GM12865 (cell line): ENCODE measurements around the gene INPP5A.
"Not testable (repeated sequence)": the region's sequence is repeated elsewhere in the genome, so short reads cannot be mapped to it uniquely, and the experiment has no call there.

Experiments
- DNase-seq: peaks from one replicate; pipeline ENCODE4 v3.0.0; 2010; ENCODE audit warnings: low read depth
- H3K4me3 ChIP-seq: 2 replicates; pipeline ENCODE4 v1.5.1; 2011; ENCODE audit warnings: mild to moderate bottlenecking, low read depth, low read length, control low read depth
- CTCF ChIP-seq: IDR thresholded peaks from 2 replicates; pipeline ENCODE4 v1.5.1; 2011; ENCODE audit warnings: low read length, control low read depth, low read depth, inconsistent platforms; ENCODE audit not compliant: insufficient read depth; ENCODE audit errors: missing control alignments

The INPP5A gene

DNA sequence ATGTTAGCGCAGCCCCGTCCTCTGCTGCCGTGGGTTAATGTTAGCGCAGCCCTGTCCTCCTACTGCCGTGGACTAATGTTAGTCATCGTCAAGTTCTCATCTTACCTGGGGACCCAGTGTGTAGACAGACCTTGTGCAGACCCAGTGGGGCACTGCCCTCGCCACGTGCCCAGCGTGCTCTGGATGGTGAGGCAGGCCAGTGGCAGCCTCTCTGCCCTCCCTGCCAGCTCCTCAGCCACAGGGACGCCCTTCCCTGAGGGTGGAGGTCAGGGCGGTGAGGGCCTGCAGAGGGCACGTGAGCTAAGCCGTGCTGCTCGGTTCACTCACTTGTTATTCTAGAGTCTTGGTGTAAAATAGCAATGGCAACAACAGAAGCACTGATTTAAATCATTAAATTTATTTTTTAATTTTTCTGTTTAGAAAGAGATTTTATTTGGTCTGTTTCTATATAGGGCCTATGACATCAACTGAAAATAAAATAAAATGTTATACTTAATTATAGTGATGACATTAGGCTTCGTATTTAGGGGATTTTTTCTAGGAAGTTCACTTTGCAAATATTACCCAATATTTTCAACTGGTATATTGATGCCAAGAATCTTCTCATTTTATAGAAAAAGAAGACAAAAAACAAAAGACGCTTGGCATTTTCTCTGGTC, 199.9 kb downstream of the INPP5A start:
- DNase-seq = no peak
- no peak overlapping the region for H3K4me3 ChIP-seq
- TF ChIP-seq CTCF = no peak

- no peak overlapping the region for H3K4me3 ChIP-seq
- no peak for TF ChIP-seq CTCF
- DNase-seq = no peak
Measured at GRCh38 chr10:132738454-132739224, 201.1 kb downstream of the INPP5A start.

DNA sequence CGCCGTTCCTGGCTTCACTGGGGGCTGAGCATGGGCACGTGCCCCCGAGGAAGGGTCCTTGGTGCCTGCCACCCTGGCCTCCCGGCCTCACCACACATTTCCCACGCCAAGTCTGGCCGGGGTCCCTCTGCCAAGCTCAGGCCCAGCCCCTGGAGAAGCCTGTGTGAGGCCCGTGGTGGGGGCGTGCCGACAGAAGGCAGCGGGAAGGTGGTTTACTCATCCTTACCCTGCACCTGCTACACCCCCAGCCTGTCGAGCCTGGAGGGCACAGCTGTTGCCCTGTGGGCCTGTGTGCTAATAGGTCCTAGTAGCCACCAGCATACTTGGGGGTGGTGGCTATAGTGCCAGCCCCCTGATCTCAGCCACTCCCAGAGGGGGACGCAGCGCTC, 201.6 kb downstream of the INPP5A start:
- no peak for DNase-seq

GRCh38 chr10:132740588-132740987, 203.0 kb downstream of the INPP5A start:
- no peak for TF ChIP-seq CTCF
- no peak for DNase-seq
- no peak overlapping the region for H3K4me3 ChIP-seq

More for the DNA sequence above, 201.6 kb downstream of the INPP5A start:
- no peak for TF ChIP-seq CTCF
- H3K4me3 ChIP-seq = no peak overlapping the region

- no peak for TF ChIP-seq CTCF
- DNase-seq = no peak
Measured at GRCh38 chr10:132742167-132742836, 204.7 kb downstream of the INPP5A start.

GRCh38 chr10:132742837-132743194, 205.2 kb downstream of the INPP5A start:
- no peak overlapping the region for H3K4me3 ChIP-seq
- no peak for TF ChIP-seq CTCF
- no peak for DNase-seq

More at GRCh38 chr10:132742167-132742836, 204.7 kb downstream of the INPP5A start:
- no peak overlapping the region for H3K4me3 ChIP-seq

GRCh38 chr10:132743196-132743924, 205.8 kb downstream of the INPP5A start:
- DNase-seq, H3K4me3 ChIP-seq: not testable (repeated sequence)
